HG03066 (cell line): ENCODE measurements around the gene REM2.
A peak's percentile ranks its signal among the peaks of the same experiment; 100 is the strongest.
"Not testable (repeated sequence)": the region's sequence is repeated elsewhere in the genome, so short reads cannot be mapped to it uniquely, and the experiment has no call there.

Source experiments
- ATAC-seq: cut with Tn5 transposase; IDR thresholded peaks from one replicate; pipeline ENCODE4 v1.9.1; 2021; ENCODE audit warnings: low read depth; ENCODE audit not compliant: unreplicated experiment

The REM2 gene

DNA sequence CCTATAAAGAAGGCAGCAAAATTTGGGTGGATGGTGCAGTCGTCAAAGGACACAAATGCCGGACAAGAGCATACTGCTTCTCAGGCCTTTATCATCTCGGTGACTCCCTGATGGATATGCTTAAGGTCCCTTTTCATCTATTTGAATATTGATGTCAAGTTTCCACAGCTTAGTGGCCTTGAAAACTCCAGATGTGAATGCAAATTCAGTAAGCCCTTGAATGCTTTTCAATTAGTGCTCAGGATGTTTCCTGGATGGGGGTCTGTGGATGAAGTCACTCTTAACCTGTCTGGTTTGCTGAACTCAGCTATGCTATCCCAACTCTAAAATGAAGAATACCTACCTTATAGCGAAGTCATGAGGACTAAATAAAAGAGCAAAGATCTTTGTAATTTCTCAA lies 10.7 kb downstream of the REM2 start:
- no peak for ATAC-seq

DNA sequence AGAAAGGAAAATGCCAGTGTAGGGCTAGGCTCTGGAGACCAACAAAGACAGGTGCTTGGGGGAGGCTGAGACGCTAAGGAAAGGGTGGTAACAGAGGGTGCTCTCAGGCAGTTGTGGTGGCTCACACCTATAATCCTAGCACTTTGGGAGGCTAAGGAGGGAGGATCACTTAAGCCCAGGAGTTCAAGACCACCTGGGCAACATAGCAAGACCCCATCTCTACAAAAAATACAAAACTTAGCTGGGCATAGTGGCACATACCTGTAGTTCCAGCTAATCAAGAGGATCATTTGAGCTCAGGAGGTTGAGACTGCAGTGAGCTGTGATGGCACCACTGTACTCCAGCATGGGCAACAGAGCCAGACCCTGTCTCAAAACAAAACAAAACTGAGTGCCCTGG lies 12.4 kb downstream of the REM2 start:
- ATAC-seq = no peak

DNA sequence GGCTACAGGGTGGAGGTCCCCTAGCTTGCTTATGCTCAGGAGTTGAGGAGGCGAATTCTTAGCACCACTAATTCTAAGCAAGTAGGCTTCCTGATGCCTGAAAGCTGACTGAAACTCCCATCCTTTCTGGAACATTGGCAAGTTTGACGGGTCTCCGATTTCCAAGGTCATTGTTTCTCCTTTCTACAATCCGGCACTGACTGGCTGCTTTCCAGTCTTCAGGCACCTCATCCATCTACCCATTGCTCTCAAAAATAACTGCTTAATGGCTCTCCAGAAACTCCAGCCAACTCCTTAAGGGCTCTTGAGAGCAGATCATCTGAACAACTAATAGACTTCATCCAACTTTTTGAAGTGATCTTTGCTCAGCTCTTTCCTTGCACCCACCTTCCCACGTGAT lies 13.3 kb downstream of the REM2 start:
- ATAC-seq = no peak

DNA sequence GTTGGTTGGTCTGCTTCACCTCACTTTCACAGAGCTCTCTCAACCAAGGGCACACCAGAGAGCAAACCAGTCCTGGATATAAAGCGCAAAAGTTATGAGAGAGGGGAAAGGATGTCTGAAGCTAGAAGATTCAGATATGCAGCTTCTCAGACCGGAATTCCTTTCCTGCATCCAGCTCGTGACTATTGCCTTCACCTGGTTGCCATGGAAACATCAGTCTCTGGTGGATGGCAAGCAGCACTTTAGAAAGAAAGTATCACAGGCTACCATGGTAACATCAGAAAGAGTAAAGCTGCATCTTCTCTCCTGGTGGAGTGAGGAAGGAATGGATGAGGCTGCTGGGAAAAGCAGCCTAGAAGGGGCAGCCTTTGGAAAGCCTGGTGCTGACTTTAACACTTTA lies 13.7 kb downstream of the REM2 start:
- no peak for ATAC-seq

DNA sequence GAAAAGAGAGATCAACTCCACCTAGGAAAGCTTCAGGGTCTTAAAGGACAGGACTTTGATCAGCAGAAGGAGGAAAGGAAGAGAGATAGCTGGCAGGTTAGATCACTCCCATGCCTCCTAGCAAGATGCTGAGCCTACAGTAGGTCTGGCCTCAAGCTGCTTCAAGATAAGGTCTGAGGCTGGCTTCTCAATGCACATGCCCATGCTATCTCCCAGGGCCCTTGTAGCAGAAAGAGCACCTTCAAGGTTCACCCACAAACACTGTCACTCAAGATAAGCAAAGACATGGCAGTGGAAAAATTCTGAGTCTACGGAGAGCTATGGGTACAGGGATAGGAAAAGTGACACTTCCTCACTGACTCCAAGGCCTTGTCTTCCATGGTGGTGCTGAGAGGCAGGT lies 14.3 kb downstream of the REM2 start:
- ATAC-seq = no peak

DNA sequence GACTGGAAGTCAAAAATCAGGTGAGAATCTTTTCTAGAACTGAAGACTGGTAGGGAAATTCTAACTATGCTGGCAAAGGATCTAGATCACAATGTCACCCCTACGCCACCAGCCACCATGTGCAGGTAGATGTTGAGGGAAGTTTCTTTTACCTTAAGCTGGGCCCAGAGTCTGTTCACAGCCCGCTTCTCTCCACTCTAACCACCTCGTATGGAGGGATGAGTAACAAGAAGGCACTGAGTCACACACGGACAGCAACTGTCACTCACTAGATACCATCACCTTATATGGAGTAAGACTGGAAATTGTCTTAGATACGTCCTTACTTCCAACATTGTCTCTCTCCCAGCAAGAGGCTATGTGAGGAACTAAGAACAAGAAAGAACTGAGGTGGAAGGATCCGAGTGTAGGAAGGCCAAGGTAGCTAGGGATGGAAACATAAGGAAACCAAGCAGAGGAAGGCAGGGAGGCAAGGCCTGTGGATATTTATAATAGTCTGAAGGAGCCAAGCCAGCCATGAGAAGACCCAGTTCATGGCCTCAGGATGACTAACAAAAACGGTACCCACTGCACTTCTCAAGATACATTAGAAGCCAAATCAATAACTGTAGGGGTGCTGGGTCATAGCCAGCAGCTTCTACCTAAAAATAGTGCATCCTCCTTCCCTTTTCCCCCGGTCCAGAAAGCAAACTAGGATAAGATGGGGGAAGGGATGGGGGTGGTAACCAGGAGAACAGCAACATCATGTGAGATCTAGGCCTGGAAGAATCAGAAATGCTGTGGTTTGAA lies 15.5 kb downstream of the REM2 start:
- no peak for ATAC-seq

DNA sequence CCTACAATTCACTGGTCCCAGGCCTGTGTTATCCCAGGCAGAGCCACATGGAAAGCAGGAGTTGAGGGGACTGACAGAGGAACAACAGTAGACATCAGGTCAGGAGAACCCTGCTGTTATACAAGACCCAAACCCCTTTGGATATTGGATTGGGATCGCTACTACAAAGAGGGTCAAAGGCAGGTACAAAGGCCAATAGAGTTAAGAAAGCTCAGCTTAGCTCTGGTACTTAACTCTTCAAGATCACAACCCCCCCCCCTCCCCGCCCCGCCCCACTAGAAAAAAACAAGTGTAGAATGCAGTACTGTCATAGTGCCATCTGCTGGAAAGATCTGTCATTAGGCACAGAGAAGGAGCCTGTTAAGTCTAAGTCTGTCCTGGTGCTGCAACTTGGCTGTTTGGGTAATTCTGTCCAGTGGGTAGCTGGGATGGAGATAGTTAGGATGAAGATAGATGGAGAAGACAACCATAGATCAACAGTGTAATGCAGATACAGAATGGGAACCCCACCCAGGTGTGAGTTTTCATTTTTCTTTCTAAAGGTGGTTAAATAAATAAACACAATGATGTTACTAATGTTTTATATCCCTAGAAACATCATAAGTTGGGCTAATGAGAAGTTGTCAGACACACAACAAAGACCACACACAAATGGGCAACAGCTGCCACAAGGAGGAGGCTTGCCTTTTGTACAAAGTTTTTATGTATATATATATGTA lies 17.2 kb downstream of the REM2 start:
- no peak for ATAC-seq

DNA sequence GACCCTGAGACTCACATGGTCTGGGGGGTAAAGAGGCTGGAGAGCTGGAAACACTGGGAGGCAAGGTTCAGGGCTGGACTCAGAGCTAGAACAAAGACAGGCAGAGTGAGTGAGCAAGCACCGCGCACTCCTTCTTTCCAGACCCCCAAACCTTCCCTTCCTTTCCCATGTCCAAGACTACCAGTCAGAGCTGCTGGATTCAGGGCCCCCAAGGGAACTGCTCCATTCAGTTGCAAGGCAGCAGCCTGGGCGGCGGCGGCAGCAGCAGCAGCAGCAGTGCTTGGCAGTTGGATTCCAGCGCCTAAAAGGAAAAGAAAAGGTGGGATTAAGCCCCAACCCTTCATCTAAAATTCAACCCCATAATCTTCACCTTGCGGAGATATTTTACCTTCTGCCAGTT lies 18.8 kb downstream of the REM2 start:
- no peak for ATAC-seq

DNA sequence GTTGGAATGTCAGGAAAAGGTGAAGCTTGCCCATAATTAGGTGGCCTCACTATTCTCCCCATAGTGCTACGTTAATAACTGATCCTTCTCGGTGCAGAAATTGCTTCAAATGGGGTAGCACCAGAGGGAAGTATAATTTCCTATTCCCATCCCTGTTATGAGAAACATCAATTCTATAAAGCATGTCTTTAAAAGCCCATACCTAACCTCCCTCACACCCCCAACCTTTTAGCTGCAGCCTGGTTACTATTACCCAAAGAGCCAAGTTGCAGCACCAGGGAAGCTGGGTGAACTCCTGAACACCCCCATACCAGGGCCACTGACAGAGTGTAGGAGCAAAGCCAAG lies 20.7 kb downstream of the REM2 start:
- ATAC-seq = no peak

DNA sequence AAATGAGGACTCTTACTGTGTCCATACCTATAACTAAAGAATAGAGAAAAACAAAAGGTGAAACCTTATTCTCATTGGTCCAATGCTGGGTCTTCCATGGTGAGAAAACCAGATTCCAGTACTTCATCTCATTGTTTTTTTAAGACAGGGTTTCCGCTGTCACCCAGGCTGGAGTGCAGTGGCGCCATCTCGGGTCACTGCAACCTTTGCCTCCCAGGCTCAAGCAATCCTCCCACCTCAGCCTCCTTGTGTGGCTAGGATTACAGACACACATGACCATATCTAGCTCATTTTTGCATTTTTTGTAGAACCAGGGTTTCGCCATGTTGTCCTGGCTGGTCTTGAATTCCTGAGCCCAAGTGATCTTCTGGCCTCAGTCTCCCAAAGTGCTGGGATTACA lies 22.6 kb downstream of the REM2 start:
- ATAC-seq = no peak

DNA sequence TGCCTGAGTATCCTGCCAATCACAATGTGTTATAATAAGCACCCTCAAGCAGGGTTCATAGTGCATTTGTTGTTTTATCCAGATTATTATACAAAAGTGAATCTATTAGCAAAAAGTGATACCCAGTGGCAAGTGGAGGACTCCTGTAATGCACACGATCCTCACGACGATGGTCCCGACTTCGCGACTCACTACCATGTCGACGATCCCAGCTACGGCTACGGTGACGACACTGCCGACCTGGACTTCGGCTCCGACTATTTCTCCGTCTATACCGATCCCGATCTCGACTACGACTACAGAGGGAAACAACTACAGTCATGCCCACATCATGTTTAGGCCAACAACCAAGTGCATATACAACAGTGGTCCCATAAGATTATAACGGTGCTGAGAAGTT lies 23.1 kb downstream of the REM2 start:
- no peak for ATAC-seq

DNA sequence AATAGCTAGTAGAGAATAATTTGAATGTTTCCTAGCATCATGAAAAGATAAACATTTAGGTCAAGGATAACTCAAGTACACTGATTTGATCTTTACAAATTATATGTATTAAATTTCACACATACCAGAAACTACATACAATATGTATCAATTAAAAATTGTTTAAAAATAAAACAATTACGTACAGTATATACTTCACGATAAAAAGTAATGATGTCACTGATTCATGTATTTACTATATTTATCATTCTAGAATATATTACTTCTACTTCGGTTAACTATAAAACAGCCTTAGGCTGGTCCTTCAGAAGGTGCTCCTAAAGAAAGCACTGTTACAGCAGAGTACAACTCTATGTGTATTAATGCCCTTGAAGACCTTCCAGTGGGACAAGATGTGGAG lies 24.4 kb downstream of the REM2 start:
- no peak for ATAC-seq

DNA sequence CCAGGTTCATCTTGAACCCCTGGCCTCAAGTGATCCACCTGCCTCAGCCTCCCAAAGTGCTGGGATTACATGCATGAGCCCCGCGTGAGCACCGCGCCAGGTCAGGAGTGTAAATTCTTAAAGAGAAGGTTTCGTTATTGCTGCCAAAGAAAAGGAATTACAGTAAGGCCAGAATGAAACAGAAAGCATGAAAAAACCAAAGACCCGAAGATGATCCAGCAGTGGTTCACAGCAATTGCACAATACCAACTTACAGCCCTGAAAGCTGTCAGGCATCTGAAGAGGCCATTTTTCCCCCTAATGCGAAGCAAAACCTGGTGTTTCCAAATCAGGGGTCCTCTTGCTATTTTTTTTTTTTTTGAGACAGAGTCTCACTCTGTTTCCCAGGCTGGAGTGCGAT lies 25.6 kb downstream of the REM2 start:
- no peak for ATAC-seq

DNA sequence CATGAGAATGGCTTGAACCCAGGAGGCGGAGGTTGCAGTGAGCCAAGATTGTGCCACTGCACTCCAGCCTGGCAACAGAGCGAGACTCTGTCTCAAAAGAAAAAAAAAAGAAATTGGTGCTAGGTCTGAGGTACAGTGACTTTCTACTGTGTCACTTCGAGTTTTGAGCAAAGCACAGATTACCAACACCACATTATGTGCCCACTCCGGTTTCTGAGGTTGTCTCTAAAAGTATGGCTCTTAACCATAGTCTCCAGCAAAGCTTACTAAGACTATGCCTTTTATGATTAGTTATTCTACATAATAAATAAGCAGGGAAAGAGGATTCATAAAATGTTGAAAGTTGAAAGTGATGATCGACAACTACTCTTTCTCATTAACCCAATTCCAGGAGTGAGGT lies 27.9 kb downstream of the REM2 start:
- no peak for ATAC-seq

DNA sequence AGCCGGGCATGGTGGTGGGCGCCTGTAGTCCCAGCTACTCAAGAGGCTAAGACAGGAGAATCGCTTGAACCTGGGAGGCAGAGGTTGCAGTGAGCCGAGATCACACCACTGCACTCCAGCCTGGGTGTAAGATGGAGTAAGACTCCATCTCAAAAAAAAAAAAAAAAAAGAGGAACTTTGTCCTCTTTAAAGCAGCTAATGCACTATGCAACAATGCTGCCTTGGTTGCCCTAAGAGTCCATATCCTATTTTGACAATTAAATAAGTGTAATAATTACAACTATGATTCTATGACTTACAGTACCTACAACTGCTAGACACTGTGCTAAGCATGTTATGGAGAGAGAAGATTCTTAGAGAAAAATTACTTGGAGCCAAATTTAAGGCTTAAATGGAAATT lies 31.8 kb downstream of the REM2 start:
- ATAC-seq = not testable (repeated sequence)

DNA sequence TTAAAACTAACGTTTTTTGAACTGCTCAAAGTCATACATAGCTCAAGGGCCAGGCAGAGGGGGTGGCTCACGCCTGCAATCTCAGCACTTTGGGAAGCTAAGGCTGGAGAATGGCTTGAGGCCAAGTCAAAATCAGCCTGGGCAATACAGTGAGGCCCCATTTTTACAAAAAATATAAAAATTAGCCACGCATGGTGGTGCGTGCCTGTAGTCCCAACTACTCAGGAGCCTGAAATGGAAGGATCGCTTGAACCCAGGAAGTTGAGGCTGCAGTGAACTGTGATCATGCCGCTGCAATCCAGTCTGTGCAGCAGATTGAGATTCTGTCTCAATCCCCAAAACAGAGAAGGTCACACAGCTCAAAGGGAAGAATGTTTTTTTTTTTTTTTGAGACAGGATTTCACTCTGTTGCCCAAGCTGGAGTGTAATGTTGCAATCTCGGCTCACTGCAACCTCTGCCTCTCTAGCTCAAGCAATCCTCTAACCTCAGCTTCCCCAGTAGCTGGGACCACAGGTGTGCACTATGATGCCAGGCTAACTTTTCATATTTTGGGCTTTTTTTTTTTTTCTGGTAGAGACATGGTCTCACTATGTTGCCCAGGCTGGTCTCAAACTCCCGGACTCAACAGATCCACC lies 33.0 kb downstream of the REM2 start:
- ATAC-seq = no peak

DNA sequence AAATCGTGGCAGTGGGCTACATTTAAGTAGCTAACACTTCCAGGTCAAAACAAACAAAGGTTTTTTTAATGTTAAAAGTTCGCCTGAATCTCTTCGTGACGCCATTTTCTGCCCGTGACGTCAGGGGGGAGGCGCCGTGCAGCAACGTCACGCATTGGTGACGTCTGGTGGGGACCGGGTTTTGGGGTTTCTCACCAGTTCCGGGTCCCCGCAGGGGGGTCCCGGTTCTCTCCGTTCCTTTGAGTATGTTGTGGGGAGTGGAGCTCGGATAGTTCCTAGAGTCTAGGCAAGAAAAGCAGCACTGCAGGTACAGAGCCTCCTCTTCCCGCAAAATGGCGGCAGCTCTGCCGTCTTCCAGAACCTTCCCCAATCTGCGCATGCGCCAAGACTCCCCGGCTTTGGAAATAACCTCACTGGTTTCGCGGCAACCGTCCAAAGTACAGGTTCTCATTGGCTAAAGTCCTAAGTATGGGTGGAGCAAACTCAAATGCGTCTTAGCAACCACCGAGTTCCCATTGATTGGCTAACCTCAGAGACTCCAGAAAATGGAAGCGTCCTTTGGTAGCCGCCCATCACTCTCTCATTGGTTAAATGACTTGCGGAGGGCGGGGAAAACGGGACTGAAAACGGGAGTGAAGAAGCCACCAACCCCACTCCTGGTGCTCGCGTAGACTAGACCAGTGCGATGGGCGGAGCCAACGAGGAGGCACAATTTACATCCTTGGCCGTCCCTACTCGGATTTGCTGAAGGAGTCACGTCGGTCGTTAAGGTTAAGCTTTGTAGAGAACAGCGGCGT lies 36.0 kb downstream of the REM2 start, which contains the start of gene RBM23:
TSS of gene RBM23 (minus strand) at position 346 of the 797 bp plus-strand sequence.
- peak; percentile 95 for ATAC-seq

DNA sequence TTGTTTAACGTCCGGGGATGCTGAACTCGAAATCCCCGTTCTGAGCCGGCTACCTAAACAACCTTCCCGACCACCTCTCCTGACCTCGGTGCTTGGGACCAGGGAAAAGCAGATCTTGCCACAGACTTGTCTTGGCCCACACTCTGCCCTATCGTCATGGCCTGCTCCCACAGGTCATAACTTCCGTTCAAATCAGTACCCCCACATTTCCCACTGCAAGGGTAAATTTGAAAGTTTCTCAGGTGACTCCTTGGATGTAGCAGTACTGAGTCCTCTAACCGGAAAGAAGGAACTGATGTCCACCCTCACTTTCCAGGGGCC lies 36.5 kb downstream of the REM2 start:
- ATAC-seq = peak; percentile 16

DNA sequence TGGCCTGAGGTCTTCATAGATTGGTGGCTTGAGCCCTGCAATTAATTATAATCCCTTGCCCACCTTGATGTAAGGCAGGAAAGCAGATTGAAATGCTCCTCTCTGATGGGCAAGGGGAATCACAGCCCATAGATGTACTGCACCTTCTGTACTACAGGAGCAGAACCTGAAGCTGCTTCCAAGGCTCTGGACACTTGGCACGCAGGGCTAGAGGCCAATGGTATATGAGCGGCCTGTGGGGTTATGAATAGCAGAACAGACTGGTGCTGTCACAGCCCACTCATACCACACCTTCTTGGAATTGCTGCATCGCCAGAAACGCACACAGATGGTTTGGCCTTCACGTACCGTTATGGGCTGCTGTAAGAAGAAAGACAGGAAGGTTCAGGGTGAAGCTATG lies 37.7 kb downstream of the REM2 start:
- no peak for ATAC-seq

DNA sequence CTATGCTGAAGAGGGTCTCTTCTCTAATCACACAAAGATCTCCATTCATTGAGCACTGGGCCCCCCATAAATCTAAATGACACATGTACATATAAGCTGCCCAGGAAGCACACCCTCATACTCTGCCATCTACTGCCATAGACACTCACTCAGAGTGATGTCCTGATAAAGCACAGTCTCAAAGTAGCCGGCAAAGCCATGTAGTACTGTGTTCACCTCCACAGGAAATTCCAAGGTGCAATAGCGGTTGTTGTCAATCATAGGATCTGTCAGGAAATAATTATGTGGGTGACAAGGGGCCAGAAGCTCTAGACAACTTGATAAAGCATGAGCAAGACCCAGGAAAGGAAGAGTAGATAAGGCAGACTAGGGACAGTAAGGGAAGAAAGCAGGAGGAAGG lies 39.3 kb downstream of the REM2 start:
- no peak for ATAC-seq

DNA sequence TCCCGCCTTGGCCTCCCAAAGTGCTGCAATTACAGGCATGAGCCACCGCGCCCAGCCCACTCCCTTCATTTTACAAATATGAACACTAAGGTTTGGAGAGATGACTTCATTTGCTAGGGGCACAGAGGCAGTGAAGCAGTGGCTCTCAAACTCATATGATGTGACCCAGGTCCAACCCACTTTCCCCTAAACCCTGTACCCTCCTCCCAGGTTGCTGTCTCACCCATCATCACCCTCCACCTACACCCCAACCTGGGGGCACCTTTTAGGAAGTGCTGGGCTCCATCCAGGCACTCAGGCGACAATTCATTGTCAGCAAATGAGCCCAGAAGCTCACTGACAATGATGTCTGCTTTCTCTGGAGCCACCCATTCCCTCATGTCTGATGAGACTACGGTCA lies 40.7 kb downstream of the REM2 start:
- ATAC-seq = no peak
